Omental fat pad (tissue), 4 donors: ENCODE results near the gene CCDC146. TPM values are rescaled to one million over a fixed set of nuclear protein-coding genes. Genes with fewer than 3 reads are reported as not detected.

Experiments used
- ATAC-seq: fragments of 150-250 bp; one replicate; pipeline ENCODE4 v1.9.1; 2016; ENCODE audit warnings: mild to moderate bottlenecking, moderate library complexity; ENCODE audit not compliant: low FRiP score
- DNase-seq: peaks from one replicate; pipeline ENCODE4 v3.0.0-alpha.2; 2019; ENCODE audit warnings: low spot score
- total RNA-seq, 4 donors: library from RNA; depleted of rRNA; stranded (reverse); fragments of >200 nt; gene quantifications; one replicate each; pipeline ENCODE4 v1.1.0, GENCODE V29; 2016
- TF ChIP-seq, protein P1 (sequence below), 3 donors: fragments of 450-650 bp; IDR thresholded peaks; one replicate each; pipeline ENCODE4 v1.5.1; 2016 to 2017; ENCODE audit warnings: antibody characterized with exemption in 3 of 3, mild to moderate bottlenecking in 3 of 3, moderate library complexity in 2 of 3

The CCDC146 gene
- total RNA-seq, 4 donors from 2014 or later, result 6.5 to 12.5 (median 7.0) TPM

DNA sequence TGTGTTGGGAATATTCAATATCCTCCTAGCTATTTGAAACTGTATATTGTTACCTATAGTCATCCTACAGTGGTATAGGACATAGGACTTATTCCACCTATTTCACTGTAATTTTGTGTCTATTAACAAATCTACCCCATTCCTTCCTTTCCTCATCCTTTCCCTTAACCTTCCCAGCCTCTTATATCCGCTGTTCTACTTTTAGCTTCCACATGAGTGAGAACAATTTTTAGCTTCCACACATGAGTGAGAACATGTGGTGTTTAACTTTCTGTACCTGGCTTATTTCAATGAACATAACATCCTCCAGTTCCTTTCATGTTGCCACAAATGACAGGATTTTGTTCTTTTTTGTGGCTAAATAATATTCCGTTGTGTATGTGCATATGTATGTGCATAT, 173.1 kb downstream of the CCDC146 start:
- ATAC-seq, result no peak
- TF ChIP-seq, protein P1, sequence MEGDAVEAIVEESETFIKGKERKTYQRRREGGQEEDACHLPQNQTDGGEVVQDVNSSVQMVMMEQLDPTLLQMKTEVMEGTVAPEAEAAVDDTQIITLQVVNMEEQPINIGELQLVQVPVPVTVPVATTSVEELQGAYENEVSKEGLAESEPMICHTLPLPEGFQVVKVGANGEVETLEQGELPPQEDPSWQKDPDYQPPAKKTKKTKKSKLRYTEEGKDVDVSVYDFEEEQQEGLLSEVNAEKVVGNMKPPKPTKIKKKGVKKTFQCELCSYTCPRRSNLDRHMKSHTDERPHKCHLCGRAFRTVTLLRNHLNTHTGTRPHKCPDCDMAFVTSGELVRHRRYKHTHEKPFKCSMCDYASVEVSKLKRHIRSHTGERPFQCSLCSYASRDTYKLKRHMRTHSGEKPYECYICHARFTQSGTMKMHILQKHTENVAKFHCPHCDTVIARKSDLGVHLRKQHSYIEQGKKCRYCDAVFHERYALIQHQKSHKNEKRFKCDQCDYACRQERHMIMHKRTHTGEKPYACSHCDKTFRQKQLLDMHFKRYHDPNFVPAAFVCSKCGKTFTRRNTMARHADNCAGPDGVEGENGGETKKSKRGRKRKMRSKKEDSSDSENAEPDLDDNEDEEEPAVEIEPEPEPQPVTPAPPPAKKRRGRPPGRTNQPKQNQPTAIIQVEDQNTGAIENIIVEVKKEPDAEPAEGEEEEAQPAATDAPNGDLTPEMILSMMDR (IDR thresholded peaks at IDR 0.05), result no peak
- no peak for DNase-seq

DNA sequence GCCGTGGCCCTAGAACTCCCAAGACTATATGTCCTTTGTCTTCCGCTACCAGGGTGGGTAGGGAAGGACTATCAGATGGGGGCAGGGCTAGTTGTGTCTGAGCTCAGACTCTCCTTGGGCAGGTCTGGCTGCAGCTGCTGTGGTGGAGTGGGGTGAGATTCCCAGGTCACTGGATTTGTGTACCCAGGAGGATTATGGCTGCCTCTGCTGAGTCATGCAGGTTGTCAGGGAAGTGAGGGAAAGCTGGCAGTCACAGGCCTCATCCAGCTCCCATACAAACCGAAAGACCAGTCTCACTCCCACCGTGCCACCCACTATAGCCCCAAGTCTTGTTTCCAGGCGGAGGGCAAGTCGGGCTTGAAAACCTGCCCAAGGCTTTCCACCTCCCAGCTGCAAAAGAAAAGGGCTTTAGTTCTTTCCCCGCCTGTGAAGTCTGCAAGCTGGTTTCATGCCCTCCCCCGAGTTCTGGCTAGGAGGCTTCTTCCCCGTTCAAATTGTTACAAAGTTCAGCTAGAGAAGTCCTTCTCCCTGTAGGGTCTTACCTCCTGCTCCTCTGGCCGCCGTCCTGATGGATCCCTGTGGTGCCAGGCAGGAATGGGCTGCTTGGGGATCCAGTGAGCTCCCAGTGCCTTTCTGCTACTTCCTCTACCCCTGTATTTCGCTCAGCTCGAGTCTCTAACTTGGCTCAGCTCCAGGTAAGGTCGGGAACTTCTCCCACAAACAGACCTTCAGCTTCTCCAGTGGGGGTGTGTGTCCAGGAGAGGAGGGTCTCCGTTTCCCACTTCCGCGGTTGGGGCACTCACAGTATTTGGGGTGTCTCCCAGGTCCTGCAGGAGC, 184.0 kb downstream of the CCDC146 start:
- TF ChIP-seq, protein P1 (IDR thresholded peaks at IDR 0.05), result no peak
- DNase-seq, result no peak
- no peak for ATAC-seq

DNA sequence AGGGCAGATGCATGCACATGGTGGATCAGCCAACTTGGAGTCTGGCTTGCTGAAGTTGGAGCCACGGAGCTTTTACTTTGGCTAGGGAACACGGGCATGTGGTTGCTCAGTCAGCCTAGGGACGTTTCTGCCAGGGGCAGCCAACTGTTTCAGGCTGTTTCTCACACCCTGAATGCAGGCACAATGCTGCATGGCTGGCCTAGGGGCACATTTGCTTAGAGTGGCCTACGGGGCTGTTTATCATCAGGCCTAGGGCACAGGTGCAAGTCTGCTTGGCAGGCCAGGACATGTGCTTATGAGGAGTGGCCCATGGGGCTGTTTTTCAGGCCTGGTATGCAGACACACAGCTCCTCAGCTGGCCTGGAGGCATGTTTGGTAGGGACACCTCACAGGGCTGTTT, 186.4 kb downstream of the CCDC146 start:
- DNase-seq (no peak), ATAC-seq (no peak)
- TF ChIP-seq, protein P1 (IDR thresholded peaks at IDR 0.05), result no peak

DNA sequence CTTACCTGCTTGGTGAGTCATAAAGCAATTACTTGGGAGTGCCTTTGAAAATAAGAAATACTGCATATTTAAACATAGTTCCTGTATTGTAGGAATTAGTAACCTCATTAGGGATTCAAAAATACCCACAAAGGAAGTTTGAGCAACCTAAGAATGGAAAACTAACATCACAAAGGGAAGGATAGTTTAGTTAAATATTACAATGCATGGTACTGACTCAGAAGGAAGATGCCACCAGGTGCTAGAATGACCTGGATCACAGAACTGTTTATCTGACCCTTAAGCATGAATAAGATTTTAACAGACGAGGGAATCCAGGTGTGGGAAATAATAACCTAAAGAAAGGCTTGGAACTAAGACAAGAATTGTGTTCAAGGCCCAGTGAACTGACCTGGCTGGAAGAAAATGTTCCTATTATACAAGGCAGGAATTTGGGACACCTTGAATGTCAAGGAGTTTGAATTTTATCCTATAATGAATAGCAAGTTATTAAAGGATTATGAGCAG, 187.4 kb downstream of the CCDC146 start:
- no peak for ATAC-seq
- no peak for DNase-seq
- TF ChIP-seq, protein P1 (IDR thresholded peaks at IDR 0.05), result no peak

DNA sequence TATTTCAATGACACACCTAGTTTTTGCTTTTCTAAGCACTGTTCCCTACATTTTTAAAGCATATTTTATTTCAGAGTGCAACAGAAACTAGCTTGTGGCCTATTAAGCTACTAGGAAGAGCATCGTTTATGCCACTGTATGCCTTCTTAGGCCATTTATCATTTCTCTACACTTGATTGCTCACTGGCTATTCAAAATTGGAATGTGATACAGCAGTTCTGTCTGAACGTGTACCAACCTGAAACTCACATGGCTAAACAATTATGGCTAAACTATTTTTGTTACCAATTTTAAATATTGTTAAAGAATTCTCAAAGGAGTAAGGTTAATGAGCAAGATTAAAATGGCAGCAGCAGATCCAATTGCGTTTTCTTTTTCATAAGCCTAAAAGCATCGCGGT, 188.6 kb downstream of the CCDC146 start:
- DNase-seq (no peak), ATAC-seq (no peak)
- TF ChIP-seq, protein P1 (IDR thresholded peaks at IDR 0.05), result no peak

DNA sequence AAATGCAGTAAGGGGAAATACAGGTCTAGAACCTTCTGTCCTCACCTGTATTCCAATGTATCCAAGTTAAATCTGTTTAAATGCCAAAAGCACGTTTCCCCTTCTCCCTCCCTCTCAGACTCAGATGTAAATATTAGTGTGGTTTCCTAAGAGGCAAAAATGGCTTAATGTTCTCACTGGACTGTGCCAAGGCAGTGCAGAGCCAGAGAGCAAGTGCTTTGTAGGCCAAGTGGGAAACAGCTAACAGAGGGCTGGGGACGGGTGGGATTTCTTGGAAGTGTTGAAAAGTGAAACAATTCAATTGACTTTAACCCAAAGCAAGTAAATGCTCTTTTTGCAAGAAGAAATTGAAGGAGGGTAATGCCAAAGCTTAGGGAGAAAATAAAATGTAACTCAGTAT, 190.7 kb downstream of the CCDC146 start:
- TF ChIP-seq, protein P1 (IDR thresholded peaks at IDR 0.05), result no peak
- no peak for ATAC-seq
- DNase-seq, result no peak
